ENCODE results near the gene COTL1. TPM values are rescaled to one million over a fixed set of nuclear protein-coding genes. Genes with fewer than 3 reads are reported as not detected.

Gene COTL1
- total and polyA plus RNA-seq, 9 of the 15 experiments (the other 6 are each of a cell fraction or from before 2014, with no cell fraction given): 27.7 to 185 (median 72.5) TPM

DNA sequence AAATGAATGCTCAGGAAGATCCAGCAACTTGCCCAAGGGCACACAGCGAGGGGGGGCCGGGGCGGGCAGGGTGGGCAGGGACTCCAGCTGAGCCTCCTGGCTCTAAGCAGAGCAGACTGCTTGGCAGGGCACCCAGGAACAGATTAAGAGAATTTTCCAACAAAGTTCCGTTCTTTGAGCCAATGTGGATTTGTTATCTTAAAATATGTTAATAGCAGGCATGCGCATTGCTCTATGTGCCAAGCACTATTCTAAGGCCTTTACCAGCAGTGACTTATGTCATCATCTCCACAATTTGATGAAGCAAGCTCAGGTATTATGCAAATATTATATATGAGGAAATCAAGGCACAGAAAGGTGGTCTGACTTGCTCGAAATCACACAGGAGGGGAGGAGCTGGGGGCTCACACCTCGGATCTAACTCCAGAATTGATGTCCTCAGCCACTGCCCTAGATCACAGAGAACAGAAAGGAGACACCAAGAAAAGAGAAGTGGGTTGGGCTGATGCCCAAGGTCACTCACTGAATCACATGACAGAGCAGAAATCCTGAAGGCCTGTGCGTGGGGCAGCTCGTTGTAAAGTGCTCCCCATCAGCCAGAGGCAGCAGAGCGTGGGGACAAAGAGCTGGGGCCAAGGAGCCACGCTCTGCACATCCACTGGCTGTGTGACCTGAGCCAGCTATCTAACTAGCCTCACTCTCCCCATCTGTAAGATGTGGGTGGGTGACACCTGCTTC, 90.2 kb downstream of the COTL1 start:
- Histone ChIP-seq H3K9ac (ENCODE audit: insufficient read depth in 1 of 2, low read depth in 2 of 2, low read length in 2 of 2) (no peak overlapping the region), H3K9me3 (replicated peaks; ENCODE audit: control insufficient read depth, insufficient read depth, low read depth, low read length) (no peaks in the 10 kb centered on the region), H4K20me1 (replicated peaks; ENCODE audit: control insufficient read depth, insufficient read depth, low read length) (no peaks in the 10 kb centered on the region), H3K4me3 (no peak overlapping the region), H3K79me2 (ENCODE audit: control insufficient read depth, insufficient read depth, low read length) (no peaks in the 10 kb centered on the region), H3K4me2 (ENCODE audit: insufficient read depth, low read length) (no peak overlapping the region), H2AFZ (ENCODE audit: low read depth, low read length) (no peak overlapping the region), H3K9me1 (ENCODE audit: control insufficient read depth, insufficient read depth, low read length) (no peaks in the 10 kb centered on the region), H3K27me3 (ENCODE audit: control insufficient read depth in 2 of 2, insufficient read depth in 2 of 2, low read length in 2 of 2) (peaks cover 0 to 3% of the 10 kb centered on the region in 2 experiments; a peak in 2 of 5 replicates), H3K4me1 (replicated peaks in 1 of 2; ENCODE audit: control insufficient read depth in 2 of 2, insufficient read depth in 2 of 2, low read length in 2 of 2) (peaks cover 7 to 20% of the 10 kb centered on the region in 2 experiments; a peak in 4 of 5 replicates), H3K36me3 (ENCODE audit: control insufficient read depth, insufficient read depth, low read length) (no peaks in the 10 kb centered on the region), H3K27ac (ENCODE audit: extremely low read depth, low read depth, low read length) (no peak overlapping the region)
- no peak for FAIRE-seq
- CTCF ChIA-PET (ENCODE audit: low intra/inter-chr PET ratio): interaction anchor here (0.7 kb wide), 1 partner anchor 424 kb away, joined by 3 read pairs; no protein-coding TSS in a partner anchor
- WGBS (ENCODE audit: insufficient coverage, low coverage, missing lambda C conversion rate): 47% methylated on average over 11 of the region's 11 CpGs
- POLR2A ChIA-PET: interaction anchor here (0.5 to 2.5 kb wide), 5 partner anchors 10 to 177 kb away, joined by 3 to 11 read pairs (median 3); no protein-coding TSS in a partner anchor
- DNase-seq (ENCODE audit: extremely low read depth in 1 of 4, low spot score in 3 of 4): no peak
- no peak for ATAC-seq
- BruUV-seq (replicated peaks): no TSS peak
- in situ Hi-C loops (cut with MboI) (no loop called here), intact Hi-C loops (cut with micrococcal nuclease) (no loop called here)
- TF ChIP-seq HNRNPK (IDR thresholded peaks at IDR 0.05; ENCODE audit: low read depth, low read length, poor library complexity, severe bottlenecking) (no peak), RUNX1 (IDR thresholded peaks at IDR 0.05; ENCODE audit: low read depth) (no peak), ETS2 (tag; IDR thresholded peaks at IDR 0.05; ENCODE audit: borderline replicate concordance, poor library complexity, severe bottlenecking) (no peak), SPI1 (IDR thresholded peaks at IDR 0.05; ENCODE audit: borderline replicate concordance, low read depth, low read length) (peak; percentile 65; the same call in 1 of the 2 replicates), ESRRA (IDR thresholded peaks at IDR 0.05; ENCODE audit: borderline replicate concordance, low read depth) (0 out of 2 replicates have a peak, but pooled peaks have one; percentile 19), ZNF785 (CRISPR knock-in tag; IDR thresholded peaks at IDR 0.05) (no peak), RAD21 (CRISPR knock-in tag; conservative IDR thresholded peaks at IDR 0.05 in 1 of 2, IDR thresholded peaks at IDR 0.05 in 1 of 2) (no peak), NFYB (IDR thresholded peaks at IDR 0.05; ENCODE audit: extremely low read depth, insufficient read length) (no peak), LCOR (CRISPR knock-in tag; IDR thresholded peaks at IDR 0.05) (no peak), ELF2 (CRISPR knock-in tag; IDR thresholded peaks at IDR 0.05) (no peak), ZFP36 (IDR thresholded peaks at IDR 0.05; ENCODE audit: low read depth, low read length, partially characterized antibody) (peak; percentile 23), BRD9 (IDR thresholded peaks at IDR 0.05; ENCODE audit: low read depth, partially characterized antibody) (no peak), ZNF134 (CRISPR knock-in tag; conservative IDR thresholded peaks at IDR 0.05) (no peak), CUX1 (CRISPR knock-in tag; IDR thresholded peaks at IDR 0.05) (no peak), MAFK (IDR thresholded peaks at IDR 0.05; ENCODE audit: low read length) (no peak), ZBTB8A (IDR thresholded peaks at IDR 0.05; ENCODE audit: partially characterized antibody) (no peak), NFE2 (IDR thresholded peaks at IDR 0.05; ENCODE audit: low read depth) (0 out of 2 replicates have a peak, but pooled peaks have one; percentile 18), CEBPB (tag; IDR thresholded peaks at IDR 0.05) (peak; percentile 17; the same call in 1 of the 2 replicates)

Measured in K562 (cell line).